ACC112 (cell line): ENCODE results near the gene AGMO.

Experiments
- H2AFZ ChIP-seq: fragments of 200-600 bp; sonication (generic); one replicate; pipeline ENCODE4 v1.6.0; 2017; ENCODE audit warnings: antibody characterized with exemption, low read length; ENCODE audit not compliant: unreplicated experiment
- H3K27ac ChIP-seq: fragments of 200-600 bp; sonication (generic); 2 replicates; pipeline ENCODE4 v1.5.1; 2014; ENCODE audit warnings: low read depth, mild to moderate bottlenecking, antibody characterized with exemption, low read length, moderate library complexity
- H3K27me3 ChIP-seq: fragments of 200-600 bp; sonication (generic); 2 replicates; pipeline ENCODE4 v1.6.1; 2014; ENCODE audit warnings: mild to moderate bottlenecking, antibody characterized with exemption, low read length, moderate library complexity, mixed read lengths; ENCODE audit not compliant: insufficient read depth
- H3K36me3 ChIP-seq: fragments of 200-600 bp; sonication (generic); 2 replicates; pipeline ENCODE4 v1.6.1; 2016; ENCODE audit warnings: mild to moderate bottlenecking, antibody characterized with exemption, low read length, moderate library complexity, mixed read lengths; ENCODE audit not compliant: insufficient read depth
- H3K4me1 ChIP-seq: fragments of 200-600 bp; sonication (generic); one replicate; pipeline ENCODE4 v1.6.1; 2016; ENCODE audit warnings: low read length, mixed read lengths; ENCODE audit not compliant: insufficient read depth, unreplicated experiment, control insufficient read depth
- H3K4me3 ChIP-seq: fragments of 200-600 bp; sonication (generic); 2 replicates; pipeline ENCODE4 v1.5.1; 2014; ENCODE audit warnings: mild to moderate bottlenecking, low read depth, low read length
- H3K79me2 ChIP-seq: fragments of 200-600 bp; sonication (generic); one replicate; pipeline ENCODE4 v1.6.0; 2016; ENCODE audit warnings: low read length; ENCODE audit not compliant: control insufficient read depth, unreplicated experiment, insufficient read depth

AGMO gene

GRCh38 chr7:15209429-15209828 is 352.4 kb downstream of the AGMO start:
- peaks cover 16% of the 10 kb centered on the region for H3K4me1 ChIP-seq
- no peak overlapping the region for H3K4me3 ChIP-seq
- no peak overlapping the region for H3K27ac ChIP-seq
- no peak overlapping the region for H2AFZ ChIP-seq
- no peaks in the 10 kb centered on the region for H3K36me3 ChIP-seq
- no peaks in the 10 kb centered on the region for H3K79me2 ChIP-seq
- H3K27me3 ChIP-seq: no peaks in the 10 kb centered on the region

DNA sequence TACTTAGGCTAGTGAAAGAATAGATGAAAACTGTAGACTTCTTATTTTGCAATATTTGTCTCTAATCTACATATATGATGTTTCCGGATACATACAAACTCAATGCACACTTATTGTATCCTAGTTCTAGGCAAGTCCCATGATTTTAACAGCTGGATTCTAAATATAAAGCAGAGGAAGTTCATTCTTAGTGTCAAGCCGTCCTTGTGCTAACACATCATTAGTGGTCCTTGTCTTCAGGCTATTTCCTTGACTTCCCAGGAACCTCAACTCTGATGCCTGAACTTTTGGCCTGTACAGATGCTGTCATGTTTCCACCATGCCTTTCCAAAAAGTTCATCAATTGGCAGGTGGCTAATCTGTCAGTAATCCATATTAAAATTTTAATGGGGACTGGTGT is 357.4 kb downstream of the AGMO start:
- H3K27me3 ChIP-seq: no peaks in the 10 kb centered on the region
- H2AFZ ChIP-seq: no peak overlapping the region
- H3K79me2 ChIP-seq: no peaks in the 10 kb centered on the region
- H3K27ac ChIP-seq: no peak overlapping the region
- no peaks in the 10 kb centered on the region for H3K36me3 ChIP-seq
- no peak overlapping the region for H3K4me3 ChIP-seq
- peaks cover under 1% of the 10 kb centered on the region for H3K4me1 ChIP-seq

DNA sequence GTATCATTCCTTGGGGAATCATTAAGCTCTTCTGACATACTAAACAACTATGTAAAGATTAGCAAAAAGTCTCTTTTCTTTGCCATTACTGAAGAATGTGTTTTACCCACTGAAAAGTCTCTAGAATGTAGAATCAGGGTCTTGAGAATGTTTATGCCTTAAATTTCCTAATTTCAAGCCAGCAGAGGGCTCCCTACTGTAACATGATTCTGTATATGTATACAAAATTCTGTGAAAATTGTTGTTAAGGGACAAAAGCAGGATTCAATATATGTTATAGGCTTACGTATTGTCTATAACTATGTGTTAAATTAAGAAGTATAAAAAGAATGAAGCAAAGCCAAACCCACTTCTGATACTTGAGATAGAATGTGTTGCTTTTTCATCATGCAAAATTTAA is 362.3 kb downstream of the AGMO start:
- Histone ChIP-seq H3K27ac (peak overlapping the region; percentile 78; the same call in 1 of the 2 replicates), H3K27me3 (no peaks in the 10 kb centered on the region), H3K79me2 (no peaks in the 10 kb centered on the region), H3K36me3 (no peaks in the 10 kb centered on the region), H3K4me3 (no peak overlapping the region), H3K4me1 (peaks cover 25% of the 10 kb centered on the region), H2AFZ (no peak overlapping the region)

- peaks cover 25% of the 10 kb centered on the region for H3K4me1 ChIP-seq
- H3K79me2 ChIP-seq: no peaks in the 10 kb centered on the region
- H3K4me3 ChIP-seq: peak overlapping the region; percentile 40; the same call in 1 of the 2 replicates
- no peaks in the 10 kb centered on the region for H3K36me3 ChIP-seq
- peak overlapping the region; percentile 54 for H2AFZ ChIP-seq
- H3K27me3 ChIP-seq: no peaks in the 10 kb centered on the region
- peak overlapping the region; percentile 78 for H3K27ac ChIP-seq
Measured at GRCh38 chr7:15197042-15197977, 364.5 kb downstream of the AGMO start.

GRCh38 chr7:15178065-15178464 is 383.8 kb downstream of the AGMO start:
- Histone ChIP-seq H3K27ac (no peak overlapping the region), H3K27me3 (no peaks in the 10 kb centered on the region)

DNA sequence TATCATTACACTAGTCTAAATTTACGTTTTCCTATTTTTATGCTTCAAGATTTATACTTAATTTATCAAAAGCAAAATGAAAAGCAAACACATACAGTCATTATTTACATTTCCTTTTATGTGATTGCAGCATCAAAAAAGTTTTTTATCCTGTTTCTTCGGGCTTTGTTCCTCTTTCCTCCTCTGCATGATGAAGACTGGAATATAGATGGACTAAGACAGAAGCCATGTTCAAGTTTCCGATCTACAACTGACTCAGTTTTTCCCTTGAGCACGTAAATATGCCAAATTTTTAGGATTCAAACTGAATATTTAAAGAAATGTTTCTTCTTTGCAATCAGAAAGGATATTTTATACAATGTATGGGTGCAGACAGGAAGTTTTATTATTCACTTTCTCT is 385.7 kb downstream of the AGMO start:
- H3K4me1 ChIP-seq: peaks cover 20% of the 10 kb centered on the region
- no peaks in the 10 kb centered on the region for H3K27me3 ChIP-seq
- H2AFZ ChIP-seq: no peak overlapping the region
- no peaks in the 10 kb centered on the region for H3K79me2 ChIP-seq
- no peak overlapping the region for H3K4me3 ChIP-seq
- H3K36me3 ChIP-seq: no peaks in the 10 kb centered on the region
- no peak overlapping the region for H3K27ac ChIP-seq

More at GRCh38 chr7:15178065-15178464, 383.8 kb downstream of the AGMO start:
- peaks cover 20% of the 10 kb centered on the region for H3K4me1 ChIP-seq
- peak overlapping the region; percentile 39 for H2AFZ ChIP-seq
- H3K4me3 ChIP-seq: no peak overlapping the region
- H3K79me2 ChIP-seq: no peaks in the 10 kb centered on the region
- H3K36me3 ChIP-seq: no peaks in the 10 kb centered on the region

GRCh38 chr7:15175152-15175551 is 386.7 kb downstream of the AGMO start:
- peak overlapping the region; percentile 61 for H3K4me3 ChIP-seq
- H3K27ac ChIP-seq: peak overlapping the region; percentile 46; the same call in 1 of the 2 replicates
- no peaks in the 10 kb centered on the region for H3K27me3 ChIP-seq
- no peaks in the 10 kb centered on the region for H3K36me3 ChIP-seq
- H2AFZ ChIP-seq: peak overlapping the region; percentile 56
- peaks cover 20% of the 10 kb centered on the region for H3K4me1 ChIP-seq
- H3K79me2 ChIP-seq: no peaks in the 10 kb centered on the region

- H3K79me2 ChIP-seq: no peaks in the 10 kb centered on the region
- H3K27me3 ChIP-seq: no peaks in the 10 kb centered on the region
- 0 out of 2 replicates have a peak overlapping the region, but pooled peaks have one; percentile 61 for H3K4me3 ChIP-seq
- no peaks in the 10 kb centered on the region for H3K36me3 ChIP-seq
- H3K27ac ChIP-seq: no peak overlapping the region
- H3K4me1 ChIP-seq: peaks cover 20% of the 10 kb centered on the region
- H2AFZ ChIP-seq: peak overlapping the region; percentile 83
Measured at GRCh38 chr7:15174485-15174884, 387.3 kb downstream of the AGMO start.

GRCh38 chr7:15168489-15168888 is 393.3 kb downstream of the AGMO start:
- Histone ChIP-seq H3K79me2 (no peaks in the 10 kb centered on the region), H3K27ac (no peak overlapping the region), H3K4me3 (no peak overlapping the region), H3K27me3 (no peaks in the 10 kb centered on the region), H3K36me3 (no peaks in the 10 kb centered on the region), H2AFZ (no peak overlapping the region), H3K4me1 (no peaks in the 10 kb centered on the region)

GRCh38 chr7:15167912-15168311 is 393.9 kb downstream of the AGMO start:
- Histone ChIP-seq H3K4me1 (no peaks in the 10 kb centered on the region), H2AFZ (no peak overlapping the region), H3K36me3 (no peaks in the 10 kb centered on the region), H3K4me3 (no peak overlapping the region), H3K79me2 (no peaks in the 10 kb centered on the region), H3K27ac (no peak overlapping the region), H3K27me3 (no peaks in the 10 kb centered on the region)

- no peaks in the 10 kb centered on the region for H3K27me3 ChIP-seq
- no peak overlapping the region for H3K4me3 ChIP-seq
- no peak overlapping the region for H3K27ac ChIP-seq
- H3K79me2 ChIP-seq: no peaks in the 10 kb centered on the region
- H2AFZ ChIP-seq: no peak overlapping the region
- no peaks in the 10 kb centered on the region for H3K36me3 ChIP-seq
- H3K4me1 ChIP-seq: no peaks in the 10 kb centered on the region
Measured at GRCh38 chr7:15166620-15167019, 395.2 kb downstream of the AGMO start.
